Karpas-422 (cell line): ENCODE results near the gene CMPK2. TPM values are rescaled to one million over a fixed set of nuclear protein-coding genes. Genes with fewer than 3 reads are reported as not detected.
A peak's percentile ranks its signal among the peaks of the same experiment; 100 is the strongest.

ENCODE experiments used
- DNase-seq: peaks from one replicate; pipeline ENCODE4 v3.0.0-alpha.2; 2015
- H2AFZ ChIP-seq: fragments of 200-600 bp; sonication (generic); 2 replicates; pipeline ENCODE4 v1.6.1; 2014; ENCODE audit warnings: antibody characterized with exemption, low read length, mixed read lengths
- H3K27ac ChIP-seq: fragments of 200-600 bp; sonication (generic); 2 replicates; pipeline ENCODE4 v1.5.1; 2014; ENCODE audit warnings: mild to moderate bottlenecking, low read length, moderate library complexity
- H3K27me3 ChIP-seq: fragments of 200-600 bp; sonication (generic); 2 replicates; pipeline ENCODE4 v1.6.1; 2014; ENCODE audit warnings: low read length, mixed read lengths
- H3K36me3 ChIP-seq: fragments of 200-600 bp; sonication (generic); 2 replicates; pipeline ENCODE4 v1.6.1; 2014; ENCODE audit warnings: low read length, mixed read lengths; ENCODE audit not compliant: insufficient read depth
- H3K4me1 ChIP-seq: fragments of 200-600 bp; sonication (generic); 2 replicates; pipeline ENCODE4 v1.6.1; 2014; ENCODE audit warnings: mild to moderate bottlenecking, low read length, mixed read lengths
- H3K4me2 ChIP-seq: fragments of 200-600 bp; sonication (generic); 2 replicates; pipeline ENCODE4 v1.6.1; 2014; ENCODE audit warnings: low read length, low read depth, mild to moderate bottlenecking; ENCODE audit not compliant: poor library complexity, severe bottlenecking
- H3K4me3 ChIP-seq: fragments of 200-600 bp; sonication (generic); 2 replicates; pipeline ENCODE4 v1.5.1; 2014; ENCODE audit warnings: mild to moderate bottlenecking, antibody characterized with exemption, low read length, mixed read lengths
- H3K79me2 ChIP-seq: fragments of 200-600 bp; sonication (generic); 2 replicates; pipeline ENCODE4 v1.6.1; 2014; ENCODE audit warnings: mild to moderate bottlenecking, low read length, mixed read lengths
- H3K9ac ChIP-seq: fragments of 200-600 bp; sonication (generic); 2 replicates; pipeline ENCODE4 v1.6.0; 2014; ENCODE audit warnings: low read length
- H3K9me2 ChIP-seq: fragments of 200-600 bp; sonication (generic), shearing (Covaris generic); replicated peaks from 2 replicates; pipeline ENCODE4 v1.6.0; 2014; ENCODE audit warnings: mild to moderate bottlenecking, low read length, moderate library complexity; ENCODE audit not compliant: insufficient read depth
- H3K9me3 ChIP-seq: fragments of 300-700, 200-600 bp; sonication (generic); 2 replicates; pipeline ENCODE4 v1.6.1; 2014; ENCODE audit warnings: low read length, mixed read lengths
- H4K20me1 ChIP-seq: fragments of 200-600 bp; sonication (generic); 2 replicates; pipeline ENCODE4 v1.6.1; 2014; ENCODE audit warnings: mild to moderate bottlenecking, antibody characterized with exemption, low read length, low read depth; ENCODE audit not compliant: insufficient read depth
- total RNA-seq: library from RNA; depleted of rRNA; stranded (reverse); fragments of >200 nt; shearing (Covaris generic); gene quantifications from 2 replicates; pipeline ENCODE4 v1.2.3, GENCODE V29; 2014; ENCODE audit warnings: low replicate concordance

The CMPK2 gene
- total RNA-seq, 1 experiment from 2014 or later: 18.8 TPM

GRCh38 chr2:6845903-6846302, 19.8 kb downstream of the CMPK2 start:
- H3K36me3 ChIP-seq: peaks cover 30% of the 10 kb centered on the region
- no peak overlapping the region for H3K9ac ChIP-seq
- no peak overlapping the region for H3K27ac ChIP-seq
- no peaks in the 10 kb centered on the region for H3K27me3 ChIP-seq
- no peaks in the 10 kb centered on the region for H3K4me1 ChIP-seq
- no peak overlapping the region for H2AFZ ChIP-seq
- H3K9me3 ChIP-seq: peaks cover 29% of the 10 kb centered on the region
- H3K9me2 ChIP-seq: no peaks in the 10 kb centered on the region
- H4K20me1 ChIP-seq: no peaks in the 10 kb centered on the region
- H3K79me2 ChIP-seq: no peaks in the 10 kb centered on the region
- peak; percentile 51 for DNase-seq
- no peak overlapping the region for H3K4me3 ChIP-seq
- H3K4me2 ChIP-seq: no peak overlapping the region

GRCh38 chr2:6845312-6845711, 20.4 kb downstream of the CMPK2 start:
- H3K9ac ChIP-seq: no peak overlapping the region
- no peaks in the 10 kb centered on the region for H3K79me2 ChIP-seq
- H3K9me2 ChIP-seq: no peaks in the 10 kb centered on the region
- peaks cover 25% of the 10 kb centered on the region for H3K36me3 ChIP-seq
- no peaks in the 10 kb centered on the region for H3K27me3 ChIP-seq
- H3K4me3 ChIP-seq: no peak overlapping the region
- peaks cover 29% of the 10 kb centered on the region for H3K9me3 ChIP-seq
- no peak overlapping the region for H3K4me2 ChIP-seq
- peak; percentile 58 for DNase-seq
- H4K20me1 ChIP-seq: no peaks in the 10 kb centered on the region
- no peak overlapping the region for H3K27ac ChIP-seq
- no peak overlapping the region for H2AFZ ChIP-seq
- no peaks in the 10 kb centered on the region for H3K4me1 ChIP-seq

GRCh38 chr2:6841537-6842287, 24.0 kb downstream of the CMPK2 start:
- H3K36me3 ChIP-seq: peaks cover 1% of the 10 kb centered on the region; the same call in 1 of the 2 replicates
- no peaks in the 10 kb centered on the region for H3K27me3 ChIP-seq
- H2AFZ ChIP-seq: no peak overlapping the region
- no peak overlapping the region for H3K4me2 ChIP-seq
- no peak overlapping the region for H3K4me3 ChIP-seq
- peaks cover 27% of the 10 kb centered on the region for H3K9me3 ChIP-seq
- no peaks in the 10 kb centered on the region for H3K4me1 ChIP-seq
- no peaks in the 10 kb centered on the region for H3K9me2 ChIP-seq
- no peak for DNase-seq
- H4K20me1 ChIP-seq: no peaks in the 10 kb centered on the region
- no peak overlapping the region for H3K9ac ChIP-seq
- no peaks in the 10 kb centered on the region for H3K79me2 ChIP-seq
- H3K27ac ChIP-seq: no peak overlapping the region

DNA sequence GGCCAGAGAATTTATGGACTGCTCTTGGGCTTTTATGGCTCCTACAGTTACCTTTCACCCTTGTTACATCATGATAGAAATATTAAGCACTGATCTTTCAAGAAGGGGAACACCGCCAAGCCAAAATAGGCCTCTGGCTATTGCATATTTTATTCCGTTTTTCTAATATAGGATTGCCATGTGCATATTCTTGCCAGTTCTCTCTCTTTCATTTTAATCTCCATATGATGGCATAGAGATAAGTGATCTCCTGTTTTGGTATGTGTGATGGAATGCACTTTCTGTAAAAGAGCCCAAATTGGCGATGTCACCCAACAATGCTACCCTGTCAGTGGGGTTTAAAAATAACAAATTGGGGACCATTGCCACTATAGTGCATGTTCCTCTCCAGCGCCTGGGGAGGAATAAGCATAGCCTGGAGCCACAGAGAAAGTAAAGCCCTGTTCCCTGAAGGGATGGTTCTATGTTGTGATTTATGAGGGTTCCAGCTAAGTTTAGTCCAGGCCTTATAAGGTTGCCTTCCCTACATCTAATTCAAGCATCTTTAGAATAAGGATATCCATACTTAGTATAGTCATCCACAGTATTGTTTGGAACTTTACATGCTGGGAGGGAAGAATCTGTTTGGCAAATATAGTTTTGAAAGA, 26.9 kb downstream of the CMPK2 start:
- H3K9me3 ChIP-seq: peaks cover 1% of the 10 kb centered on the region; the same call in 1 of the 2 replicates
- no peaks in the 10 kb centered on the region for H3K27me3 ChIP-seq
- H3K9me2 ChIP-seq: no peaks in the 10 kb centered on the region
- H3K36me3 ChIP-seq: no peaks in the 10 kb centered on the region; the same call in 1 of the 2 replicates
- H2AFZ ChIP-seq: no peak overlapping the region
- H3K9ac ChIP-seq: no peak overlapping the region
- no peak for DNase-seq
- no peaks in the 10 kb centered on the region for H3K4me1 ChIP-seq
- H3K27ac ChIP-seq: no peak overlapping the region
- no peaks in the 10 kb centered on the region for H3K79me2 ChIP-seq
- H3K4me3 ChIP-seq: no peak overlapping the region
- no peaks in the 10 kb centered on the region for H4K20me1 ChIP-seq
- H3K4me2 ChIP-seq: no peak overlapping the region

GRCh38 chr2:6835467-6835866, 30.2 kb downstream of the CMPK2 start:
- Histone ChIP-seq H3K9ac (no peak overlapping the region), H3K4me1 (no peaks in the 10 kb centered on the region), H3K79me2 (no peaks in the 10 kb centered on the region), H3K36me3 (no peaks in the 10 kb centered on the region), H3K27me3 (no peaks in the 10 kb centered on the region), H3K27ac (no peak overlapping the region), H3K9me3 (peaks cover 6% of the 10 kb centered on the region; the same call in 1 of the 2 replicates), H3K4me3 (no peak overlapping the region), H3K9me2 (no peaks in the 10 kb centered on the region), H2AFZ (no peak overlapping the region), H3K4me2 (no peak overlapping the region), H4K20me1 (no peaks in the 10 kb centered on the region)
- no peak for DNase-seq

GRCh38 chr2:6834163-6834562, 31.5 kb downstream of the CMPK2 start:
- no peaks in the 10 kb centered on the region for H3K4me1 ChIP-seq
- H3K9me2 ChIP-seq: no peaks in the 10 kb centered on the region
- no peaks in the 10 kb centered on the region for H3K36me3 ChIP-seq
- H3K4me2 ChIP-seq: no peak overlapping the region
- no peak overlapping the region for H2AFZ ChIP-seq
- H3K27ac ChIP-seq: no peak overlapping the region
- H3K4me3 ChIP-seq: no peak overlapping the region
- no peaks in the 10 kb centered on the region for H4K20me1 ChIP-seq
- H3K79me2 ChIP-seq: no peaks in the 10 kb centered on the region
- no peak overlapping the region for H3K9ac ChIP-seq
- DNase-seq: no peak
- H3K27me3 ChIP-seq: no peaks in the 10 kb centered on the region
- peaks cover 6% of the 10 kb centered on the region; the same call in 1 of the 2 replicates for H3K9me3 ChIP-seq

DNA sequence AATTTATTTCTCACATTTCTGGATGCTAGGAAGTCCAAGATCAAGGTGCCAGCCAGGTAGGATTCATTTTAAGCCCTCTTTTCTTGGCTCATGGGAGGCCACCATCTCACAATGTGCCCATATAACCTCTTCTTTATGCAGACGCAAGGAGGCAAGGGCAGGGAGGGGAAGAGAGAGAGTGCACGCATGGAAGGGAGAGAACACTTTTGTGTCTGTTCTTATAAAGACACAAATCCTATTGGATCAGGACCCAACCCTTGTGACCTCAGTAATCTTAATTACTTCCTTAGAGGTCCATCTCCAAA, 32.5 kb downstream of the CMPK2 start:
- Histone ChIP-seq H3K4me2 (no peak overlapping the region), H3K79me2 (no peaks in the 10 kb centered on the region)
- DNase-seq: no peak

DNA sequence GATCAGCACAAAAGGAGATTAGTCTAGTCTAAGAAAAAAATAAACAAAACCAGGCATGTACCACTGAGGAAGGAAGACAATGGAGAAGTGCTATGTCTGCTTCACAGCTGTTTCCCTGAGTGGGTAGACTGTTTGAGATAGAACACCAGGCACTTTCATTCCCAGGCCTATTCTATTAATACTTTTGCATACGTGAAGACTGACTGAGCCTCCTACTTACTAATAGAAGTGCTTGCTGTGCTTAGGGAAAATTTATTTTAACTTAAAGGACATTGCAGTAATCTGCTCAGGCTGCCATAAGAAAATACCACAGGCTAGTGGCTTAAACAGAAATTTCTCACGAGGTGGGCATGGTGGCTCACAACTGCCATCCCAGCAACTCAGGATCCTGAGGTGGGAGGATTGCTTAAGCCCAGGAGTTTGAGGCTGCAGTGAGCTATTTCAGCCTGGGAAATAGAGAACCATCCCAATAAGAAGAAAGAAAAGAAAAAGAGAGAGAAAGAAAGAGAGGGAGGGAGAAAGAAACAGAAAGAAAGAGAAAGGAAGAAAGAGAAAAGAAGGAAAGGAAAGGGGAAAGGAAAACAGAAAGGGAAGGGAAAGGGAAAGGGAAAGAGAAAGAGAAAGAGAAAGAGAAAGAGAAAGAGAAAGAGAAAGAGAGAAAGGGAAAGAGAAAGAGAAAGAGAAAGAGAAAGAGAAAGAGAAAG, 33.0 kb downstream of the CMPK2 start:
- H3K4me1 ChIP-seq: peaks cover 5% of the 10 kb centered on the region
- no peaks in the 10 kb centered on the region for H4K20me1 ChIP-seq
- H3K27ac ChIP-seq: no peak overlapping the region
- H3K9me3 ChIP-seq: peaks cover 6% of the 10 kb centered on the region; the same call in 1 of the 2 replicates
- DNase-seq: no peak
- H3K9me2 ChIP-seq: no peaks in the 10 kb centered on the region
- no peak overlapping the region for H3K4me2 ChIP-seq
- H2AFZ ChIP-seq: no peak overlapping the region
- no peak overlapping the region for H3K4me3 ChIP-seq
- H3K79me2 ChIP-seq: no peaks in the 10 kb centered on the region
- no peaks in the 10 kb centered on the region for H3K27me3 ChIP-seq
- H3K9ac ChIP-seq: no peak overlapping the region
- H3K36me3 ChIP-seq: no peaks in the 10 kb centered on the region

More for the DNA sequence above, 32.5 kb downstream of the CMPK2 start:
- H2AFZ ChIP-seq: no peak overlapping the region
- H3K27me3 ChIP-seq: no peaks in the 10 kb centered on the region
- peaks cover 6% of the 10 kb centered on the region; the same call in 1 of the 2 replicates for H3K9me3 ChIP-seq
- H3K9ac ChIP-seq: no peak overlapping the region
- no peak overlapping the region for H3K27ac ChIP-seq
- H3K4me1 ChIP-seq: peaks cover under 1% of the 10 kb centered on the region; the same call in 1 of the 2 replicates
- no peaks in the 10 kb centered on the region for H3K36me3 ChIP-seq
- no peak overlapping the region for H3K4me3 ChIP-seq
- H4K20me1 ChIP-seq: no peaks in the 10 kb centered on the region
- no peaks in the 10 kb centered on the region for H3K9me2 ChIP-seq
